ENCODE measurements around the gene ATP6V0B. TPM values are rescaled to one million over a fixed set of nuclear protein-coding genes. Genes with fewer than 3 reads are reported as not detected.
A peak's percentile ranks its signal among the peaks of the same experiment; 100 is the strongest.

The ATP6V0B gene
- total RNA-seq, 1 donor from 2014 or later = 98.3 TPM

GRCh38 chr1:43984855-43985254, 10.1 kb downstream of the ATP6V0B start:
- no peak for DNase-seq (ENCODE audit: low spot score)

DNA sequence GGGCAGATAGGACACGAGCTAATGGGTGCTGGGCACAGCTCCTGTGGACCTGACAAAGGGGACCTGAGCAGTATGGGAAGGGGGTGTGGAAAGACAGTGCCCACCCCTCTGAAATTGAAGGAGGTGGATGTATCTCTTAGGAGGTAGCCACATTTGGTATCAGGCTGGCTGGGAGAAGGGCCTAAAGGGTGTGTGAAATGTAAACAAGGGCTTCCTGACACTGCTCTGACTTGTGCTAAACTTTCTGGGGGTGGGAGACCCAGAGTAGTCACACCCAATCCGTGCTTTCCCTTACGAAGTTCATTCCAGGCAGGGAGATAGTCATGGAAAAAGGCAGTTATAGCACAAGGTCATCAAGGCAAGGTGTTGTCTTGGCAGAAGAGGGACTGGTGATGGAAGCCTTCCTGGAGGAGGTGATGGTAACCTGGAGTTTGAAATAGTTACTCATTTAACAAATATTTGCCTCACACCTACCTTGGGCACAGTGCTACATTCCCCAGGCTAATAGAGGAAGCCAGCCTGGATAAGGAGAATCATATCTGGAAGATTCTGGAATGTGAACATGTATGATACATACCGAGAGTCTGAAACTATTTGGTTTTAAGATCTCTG, 11.3 kb downstream of the ATP6V0B start:
- DNase-seq (ENCODE audit: low spot score) = no peak

- DNase-seq (ENCODE audit: low spot score) = no peak
Observed at GRCh38 chr1:43986712-43987111, 12.0 kb downstream of the ATP6V0B start.

DNA sequence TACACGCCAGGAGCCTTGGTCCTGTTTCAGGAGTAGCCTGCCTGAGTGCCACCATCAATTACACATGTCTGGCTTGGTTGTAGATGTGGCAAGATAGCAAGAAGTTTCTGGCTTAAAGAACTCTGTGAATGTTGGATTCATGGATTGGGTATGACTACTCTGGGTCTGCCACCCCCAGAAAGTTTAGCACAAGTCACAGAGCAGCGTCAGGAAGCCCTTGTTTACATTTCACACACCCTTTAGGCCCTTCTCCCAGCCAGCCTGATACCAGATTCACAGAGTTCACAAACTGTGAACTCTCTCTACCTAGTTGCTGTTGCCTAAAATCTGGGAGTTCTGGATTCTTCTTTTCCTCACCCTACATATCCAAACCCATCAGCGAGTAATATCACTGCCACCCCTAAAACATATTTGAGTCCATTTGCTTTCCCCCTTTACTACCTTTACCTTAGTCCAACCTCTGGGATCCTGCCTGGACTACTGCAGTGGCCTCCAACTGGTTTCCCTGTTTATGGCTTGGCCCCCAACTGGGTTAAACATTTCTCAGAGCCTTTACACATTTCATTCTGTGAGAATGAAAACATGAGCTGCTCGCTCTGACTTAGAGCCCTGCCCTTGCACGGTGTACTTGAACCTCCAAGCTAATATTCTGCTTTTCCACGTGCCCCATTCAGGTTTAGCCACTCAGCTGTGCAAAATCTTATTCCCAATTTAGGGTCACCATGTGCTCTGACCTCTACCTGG, 12.6 kb downstream of the ATP6V0B start:
- no peak for DNase-seq (ENCODE audit: low spot score)

- DNase-seq (ENCODE audit: low spot score) = no peak
Observed at GRCh38 chr1:43990271-43991199, 15.8 kb downstream of the ATP6V0B start.

GRCh38 chr1:43991200-43991475, 16.4 kb downstream of the ATP6V0B start:
- no peak for DNase-seq (ENCODE audit: low spot score)

GRCh38 chr1:43991476-43992231, 16.9 kb downstream of the ATP6V0B start, which contains the start of gene CCDC24:
Gene CCDC24 (plus strand): TSS chr1:43991599. CDS start chr1:43991879, 280 bp downstream.
- DNase-seq (ENCODE audit: low spot score) = peak; percentile 91

- DNase-seq (ENCODE audit: low spot score) = no peak
Observed at GRCh38 chr1:43992232-43992995, 17.7 kb downstream of the ATP6V0B start.

DNA sequence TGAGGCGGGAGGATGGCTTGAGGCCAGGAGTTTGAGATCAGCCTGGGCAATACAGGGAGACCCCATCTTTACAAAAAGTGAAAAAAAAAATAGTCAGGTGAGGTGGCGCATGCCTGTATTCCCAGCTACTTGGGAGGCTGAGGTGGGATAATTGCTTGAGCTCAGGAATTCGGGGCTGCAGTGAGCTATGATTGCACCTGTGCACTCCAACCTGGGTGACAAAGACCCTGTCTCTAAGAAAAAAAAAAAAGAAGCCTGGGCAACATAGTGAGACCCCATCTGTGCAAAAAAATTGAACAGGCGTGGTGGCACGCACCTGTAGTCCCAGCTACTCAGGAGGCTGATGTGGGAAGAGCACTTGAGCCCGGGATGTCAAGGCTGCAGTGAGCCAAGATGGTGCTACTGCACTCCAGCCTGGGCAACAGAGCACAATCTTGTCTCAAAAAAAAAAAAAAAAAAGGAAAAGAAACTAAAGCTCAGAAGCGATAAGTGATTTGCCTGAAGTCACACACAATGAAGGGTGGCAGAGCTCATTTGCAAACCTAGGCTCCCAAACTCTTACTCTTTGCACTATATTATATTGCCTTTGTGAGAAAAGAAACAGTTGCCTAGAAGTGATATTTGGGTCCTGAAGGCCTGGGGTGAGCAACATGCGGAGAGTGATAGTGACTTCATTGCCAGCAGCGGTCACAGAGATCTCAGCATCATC, 18.6 kb downstream of the ATP6V0B start:
- DNase-seq (ENCODE audit: low spot score) = no peak

DNA sequence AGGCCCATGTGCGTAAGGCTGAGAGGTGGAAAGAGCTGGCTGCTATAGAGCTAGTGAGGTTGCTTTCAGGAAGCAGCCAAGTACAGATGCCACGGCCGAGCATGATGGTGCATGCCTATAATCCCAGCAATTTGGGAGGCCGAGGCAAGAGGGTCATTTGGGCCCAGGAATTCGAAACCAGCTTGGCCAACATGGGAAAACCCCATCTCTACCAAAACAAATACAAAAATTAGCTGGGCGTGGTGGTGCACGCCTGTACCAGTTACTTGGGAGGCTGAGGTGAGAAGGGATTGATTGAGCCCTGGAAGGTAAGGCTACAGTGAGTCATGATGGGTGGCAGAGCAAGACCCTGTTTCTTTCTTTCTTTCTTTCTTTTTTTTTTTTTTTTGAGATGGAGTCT, 19.3 kb downstream of the ATP6V0B start:
- DNase-seq (ENCODE audit: low spot score) = no peak

DNA sequence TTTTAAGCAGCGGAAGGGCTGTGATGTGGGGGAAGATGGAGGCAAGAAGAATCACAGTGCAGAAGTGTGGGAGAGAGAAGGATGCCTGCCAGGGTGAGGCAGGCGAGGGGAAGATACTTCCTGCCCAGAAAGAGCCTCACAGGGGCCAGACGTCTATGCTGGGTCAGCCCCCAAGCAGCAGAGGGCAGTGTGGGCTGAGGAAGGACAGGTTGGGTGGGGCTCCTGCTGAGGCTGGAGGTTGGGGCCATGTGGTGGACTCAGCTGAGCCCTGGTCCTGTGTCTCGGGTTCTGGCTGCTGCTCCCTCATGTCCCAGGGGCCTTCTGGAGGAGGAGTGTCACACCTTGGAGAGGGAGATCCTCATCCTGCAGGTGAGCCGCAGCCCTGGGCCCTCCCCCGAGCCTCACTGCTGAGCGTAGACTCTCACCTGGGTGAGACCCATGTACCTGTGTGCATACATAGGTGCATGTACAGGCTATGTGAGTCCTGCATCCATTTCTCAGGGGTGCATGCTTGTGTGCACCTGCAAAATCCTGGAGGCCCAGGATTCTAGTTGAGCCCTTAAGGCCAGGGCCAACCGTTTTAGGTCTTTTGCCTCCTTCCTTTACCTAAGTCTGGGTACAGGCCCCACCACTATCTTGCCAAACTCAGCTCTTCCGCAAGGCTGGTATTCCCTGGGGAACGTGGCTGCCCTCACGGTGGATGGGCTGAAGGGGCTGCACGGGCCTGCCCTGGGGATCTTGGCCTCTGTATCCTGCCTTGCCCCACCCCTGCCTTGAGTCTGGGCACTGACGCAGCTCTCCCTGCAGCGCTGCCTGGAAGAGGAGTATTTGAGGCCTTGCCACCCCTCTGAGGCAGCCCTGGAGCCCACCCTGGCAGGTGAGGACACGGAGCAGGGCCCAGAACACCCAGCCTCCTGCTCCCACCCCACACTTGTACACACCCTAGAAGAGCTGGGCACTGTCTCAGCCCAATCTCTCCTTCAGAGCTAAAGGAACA, 20.3 kb downstream of the ATP6V0B start:
- DNase-seq (ENCODE audit: low spot score) = no peak

DNA sequence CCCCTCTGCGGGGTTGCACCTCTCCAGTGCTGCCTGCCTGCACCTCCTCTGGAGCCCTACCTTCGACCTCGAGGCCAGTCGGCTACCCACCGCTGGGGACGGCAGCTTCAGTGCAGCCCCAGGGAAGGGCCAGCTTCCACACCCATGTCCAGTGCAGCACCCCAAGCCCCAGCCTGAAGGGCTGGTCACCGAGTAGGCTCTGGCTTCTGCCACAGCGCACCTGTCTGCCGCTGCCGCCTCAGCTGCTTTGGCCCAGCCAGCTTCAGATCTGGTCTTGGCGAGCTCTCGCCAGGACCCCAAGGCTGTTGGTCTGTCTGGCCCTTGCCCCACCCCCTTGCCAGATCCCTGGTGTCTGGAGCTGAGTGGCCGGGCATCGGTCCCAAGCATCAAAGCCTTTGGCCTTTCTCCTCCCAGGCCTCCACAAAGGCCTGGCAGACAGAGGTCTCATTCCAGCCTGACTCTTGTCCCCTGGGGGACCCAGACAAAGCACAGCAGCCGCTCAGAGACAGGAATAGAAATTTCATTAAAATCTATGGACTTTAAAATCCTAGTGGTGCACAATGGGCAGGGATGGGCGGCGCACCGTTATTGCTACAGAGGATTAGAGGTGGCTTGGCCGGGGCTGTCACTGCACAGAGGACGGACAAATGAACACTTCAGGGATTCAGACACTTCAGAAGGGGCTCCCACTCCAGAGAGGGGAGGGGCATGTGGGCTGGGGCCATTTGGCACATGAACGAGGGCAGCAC, 21.4 kb downstream of the ATP6V0B start:
- DNase-seq (ENCODE audit: low spot score) = no peak

DNA sequence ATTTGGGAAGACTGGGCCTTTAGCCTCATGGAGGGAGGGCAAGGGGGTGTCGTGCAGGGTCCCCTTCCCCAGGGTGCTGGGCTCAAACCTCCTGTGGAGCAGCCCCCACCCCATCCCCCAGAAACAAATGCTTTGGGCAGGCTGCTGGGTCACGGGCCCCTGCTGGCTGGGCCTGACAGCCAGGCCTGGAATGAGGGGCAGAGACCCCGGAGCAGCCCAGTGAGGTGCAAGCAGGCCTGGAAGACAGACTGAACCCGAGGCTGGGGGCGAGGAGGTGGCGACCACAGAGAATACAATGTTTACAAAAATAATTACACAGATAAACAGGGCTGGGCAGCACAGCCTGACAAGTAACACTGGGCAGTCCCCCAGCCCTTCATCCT, 22.0 kb downstream of the ATP6V0B start:
- DNase-seq (ENCODE audit: low spot score) = no peak

- DNase-seq (ENCODE audit: low spot score) = no peak
Observed at GRCh38 chr1:43997295-43997999, 22.7 kb downstream of the ATP6V0B start.

DNA sequence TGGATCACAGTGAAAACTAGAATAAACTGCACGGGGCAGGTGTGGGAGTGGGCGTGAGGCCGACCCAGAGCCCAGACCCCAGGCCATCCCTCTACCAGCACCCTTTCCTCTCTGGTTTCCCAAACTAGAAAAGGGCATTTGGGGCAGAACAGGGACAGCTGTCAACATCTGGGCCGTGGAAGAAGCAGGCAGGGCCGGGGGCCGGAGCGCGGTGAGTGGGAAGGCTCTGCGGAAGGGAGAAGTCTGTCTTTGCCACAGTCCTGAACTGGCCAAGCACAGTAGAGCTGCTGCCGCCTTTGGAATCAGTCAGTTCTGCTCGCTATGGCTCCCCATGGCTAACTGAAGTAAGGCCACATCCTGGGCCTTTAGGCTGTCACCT, 23.2 kb downstream of the ATP6V0B start:
- no peak for DNase-seq (ENCODE audit: low spot score)

- no peak for DNase-seq (ENCODE audit: low spot score)
Observed at GRCh38 chr1:43999455-43999854, 24.7 kb downstream of the ATP6V0B start.

DNA sequence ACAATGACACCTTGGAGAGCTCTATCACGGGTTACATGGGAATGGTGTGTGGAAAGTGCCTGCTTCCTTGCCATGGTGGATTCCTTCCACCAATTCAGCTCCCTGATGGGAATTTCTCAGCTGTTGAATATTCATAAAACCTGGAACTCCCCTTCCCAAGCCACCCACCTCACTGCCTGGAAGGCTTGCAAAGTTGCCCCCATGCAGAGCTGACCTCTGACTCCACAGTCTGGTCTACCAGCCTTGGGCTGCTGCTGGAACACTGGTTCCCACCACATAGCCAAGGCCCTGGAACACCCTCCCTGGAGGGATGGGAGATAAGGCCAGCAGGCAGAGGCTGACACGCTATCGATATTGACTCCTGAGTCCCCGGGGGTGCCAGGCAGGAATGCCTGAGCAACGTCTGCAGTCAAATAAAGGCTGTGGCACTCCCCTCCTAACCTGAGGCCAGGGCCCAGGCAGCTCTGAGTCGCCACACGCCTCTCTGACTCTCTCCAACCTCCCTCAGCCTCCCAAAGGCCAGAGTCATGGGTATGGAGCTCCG, 25.4 kb downstream of the ATP6V0B start:
- DNase-seq (ENCODE audit: low spot score) = no peak

GRCh38 chr1:44002165-44002564, 27.4 kb downstream of the ATP6V0B start:
- DNase-seq (ENCODE audit: low spot score) = no peak

Data from ureter (tissue), 1 donor.